ENCODE measurements around the gene CYBC1. TPM values are rescaled to one million over a fixed set of nuclear protein-coding genes. Genes with fewer than 3 reads are reported as not detected.

Gene CYBC1
- total RNA-seq, 1 experiment from 2014 or later = 95.4 TPM

DNA sequence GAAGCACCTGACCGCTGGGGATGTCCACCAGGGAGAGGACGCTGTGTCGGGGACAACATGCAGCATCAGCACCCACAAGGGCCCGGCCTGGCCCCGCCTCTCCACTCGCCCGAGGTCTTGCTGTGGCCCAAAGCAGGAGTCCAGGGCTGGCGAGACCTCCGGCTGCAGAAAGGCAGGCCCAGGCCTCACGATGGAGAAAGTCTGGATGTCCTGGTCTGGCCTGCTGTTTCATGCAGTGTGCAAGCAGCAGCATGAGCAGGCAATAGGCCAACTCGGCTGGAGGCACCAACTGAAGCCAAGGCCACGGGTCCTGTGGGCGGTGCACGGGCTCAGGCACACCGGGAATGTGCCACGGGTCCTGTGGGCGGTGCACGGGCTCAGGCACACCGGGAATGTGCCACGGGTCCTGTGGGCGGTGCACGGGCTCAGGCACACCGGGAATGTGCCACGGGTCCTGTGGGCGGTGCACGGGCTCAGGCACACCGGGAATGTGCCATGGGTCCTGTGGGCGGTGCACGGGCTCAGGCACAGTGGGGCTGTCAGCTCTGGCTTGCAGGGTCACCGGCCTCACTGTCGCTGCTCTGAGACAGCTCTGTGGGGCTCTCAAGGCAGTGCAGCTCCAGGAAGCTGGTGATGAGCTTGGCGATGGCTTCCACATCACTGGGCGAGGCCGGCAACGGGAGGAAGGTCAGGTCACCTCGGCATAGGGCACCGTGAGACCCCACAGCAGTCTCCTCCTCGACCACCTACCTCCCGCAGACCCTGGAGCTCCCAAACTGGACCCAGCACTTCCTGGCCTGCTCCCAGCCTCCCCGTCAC, 6.9 kb downstream of the CYBC1 start:
- no peaks in the 10 kb centered on the region for H3K79me2 ChIP-seq (ENCODE audit: insufficient read depth, low read length)
- H3K27me3 ChIP-seq (ENCODE audit: insufficient read depth, low read length) = no peaks in the 10 kb centered on the region
- no peak overlapping the region for H2AFZ ChIP-seq (ENCODE audit: low read depth, low read length, poor library complexity, severe bottlenecking)
- POLR2A ChIA-PET = no interaction called here
- intact Hi-C loops (cut with micrococcal nuclease) = no loop called here
- no peak overlapping the region for H3K4me3 ChIP-seq (replicated peaks in 1 of 2; ENCODE audit: low read depth in 1 of 2, low read length in 2 of 2)
- no peaks in the 10 kb centered on the region for H3K9me3 ChIP-seq (ENCODE audit: control insufficient read depth in 1 of 2, insufficient read depth in 1 of 2, low read depth in 1 of 2, low read length in 2 of 2)
- no TSS peak for BruUV-seq (replicated peaks)
- H3K36me3 ChIP-seq (ENCODE audit: control insufficient read depth in 1 of 2, insufficient read depth in 2 of 2, low read length in 2 of 2) = peaks cover 0 to 17% of the 10 kb centered on the region in 2 experiments; a peak in 1 of 4 replicates
- DNase-seq (ENCODE audit: low read depth, low spot score) = no peak
- no peak overlapping the region for H3K9ac ChIP-seq (ENCODE audit: low read length)
- CTCF ChIA-PET = no interaction called here
- H3K27ac ChIP-seq (ENCODE audit: low read depth, low read length) = no peak overlapping the region
- ATAC-seq = no peak
- no peaks in the 10 kb centered on the region for H3K4me1 ChIP-seq (ENCODE audit: control insufficient read depth in 1 of 2, insufficient read depth in 2 of 2, low read length in 2 of 2)
- no peaks in the 10 kb centered on the region for H4K20me1 ChIP-seq (ENCODE audit: insufficient read depth)
- RAD21 ChIA-PET (ENCODE audit: low non-redundant PET in 1 of 2, low total read pairs in 2 of 2, uncharacterized antibody in 2 of 2, unreplicated experiment in 2 of 2) = no interaction called here
- TF ChIP-seq CEBPB (IDR thresholded peaks at IDR 0.05; ENCODE audit: low read depth) (no peak), JUND (IDR thresholded peaks at IDR 0.05) (no peak), RAD21 (IDR thresholded peaks at IDR 0.05; ENCODE audit: low read depth) (no peak), SRF (IDR thresholded peaks at IDR 0.05; ENCODE audit: low read depth) (no peak), CBX3 (IDR thresholded peaks at IDR 0.05; ENCODE audit: low read depth) (no peak), TCF7L2 (IDR thresholded peaks at IDR 0.05; ENCODE audit: borderline replicate concordance, extremely low read depth, insufficient read depth, insufficient read length) (no peak), SP1 (IDR thresholded peaks at IDR 0.05; ENCODE audit: low read depth) (no peak), ZFX (IDR thresholded peaks at IDR 0.05) (no peak), ZNF274 (IDR thresholded peaks at IDR 0.05; ENCODE audit: low read depth, low read length) (no peak), YY1 (IDR thresholded peaks at IDR 0.05; ENCODE audit: extremely low read depth, insufficient replicate concordance, low read depth, low read length) (no peak), EGR1 (IDR thresholded peaks at IDR 0.05; ENCODE audit: low read depth) (no peak), POLR2AphosphoS5 (IDR thresholded peaks at IDR 0.05; ENCODE audit: low read depth, low read length) (no peak), SIN3A (IDR thresholded peaks at IDR 0.05; ENCODE audit: low read depth) (no peak), EZH2phosphoT487 (IDR thresholded peaks at IDR 0.05; ENCODE audit: borderline replicate concordance) (no peak), ELF1 (IDR thresholded peaks at IDR 0.05; ENCODE audit: borderline replicate concordance, low read depth) (no peak)
- TF ChIP-seq, protein P1, sequence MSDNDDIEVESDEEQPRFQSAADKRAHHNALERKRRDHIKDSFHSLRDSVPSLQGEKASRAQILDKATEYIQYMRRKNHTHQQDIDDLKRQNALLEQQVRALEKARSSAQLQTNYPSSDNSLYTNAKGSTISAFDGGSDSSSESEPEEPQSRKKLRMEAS (IDR thresholded peaks at IDR 0.05) = no peak
- TF ChIP-seq, protein P2, sequence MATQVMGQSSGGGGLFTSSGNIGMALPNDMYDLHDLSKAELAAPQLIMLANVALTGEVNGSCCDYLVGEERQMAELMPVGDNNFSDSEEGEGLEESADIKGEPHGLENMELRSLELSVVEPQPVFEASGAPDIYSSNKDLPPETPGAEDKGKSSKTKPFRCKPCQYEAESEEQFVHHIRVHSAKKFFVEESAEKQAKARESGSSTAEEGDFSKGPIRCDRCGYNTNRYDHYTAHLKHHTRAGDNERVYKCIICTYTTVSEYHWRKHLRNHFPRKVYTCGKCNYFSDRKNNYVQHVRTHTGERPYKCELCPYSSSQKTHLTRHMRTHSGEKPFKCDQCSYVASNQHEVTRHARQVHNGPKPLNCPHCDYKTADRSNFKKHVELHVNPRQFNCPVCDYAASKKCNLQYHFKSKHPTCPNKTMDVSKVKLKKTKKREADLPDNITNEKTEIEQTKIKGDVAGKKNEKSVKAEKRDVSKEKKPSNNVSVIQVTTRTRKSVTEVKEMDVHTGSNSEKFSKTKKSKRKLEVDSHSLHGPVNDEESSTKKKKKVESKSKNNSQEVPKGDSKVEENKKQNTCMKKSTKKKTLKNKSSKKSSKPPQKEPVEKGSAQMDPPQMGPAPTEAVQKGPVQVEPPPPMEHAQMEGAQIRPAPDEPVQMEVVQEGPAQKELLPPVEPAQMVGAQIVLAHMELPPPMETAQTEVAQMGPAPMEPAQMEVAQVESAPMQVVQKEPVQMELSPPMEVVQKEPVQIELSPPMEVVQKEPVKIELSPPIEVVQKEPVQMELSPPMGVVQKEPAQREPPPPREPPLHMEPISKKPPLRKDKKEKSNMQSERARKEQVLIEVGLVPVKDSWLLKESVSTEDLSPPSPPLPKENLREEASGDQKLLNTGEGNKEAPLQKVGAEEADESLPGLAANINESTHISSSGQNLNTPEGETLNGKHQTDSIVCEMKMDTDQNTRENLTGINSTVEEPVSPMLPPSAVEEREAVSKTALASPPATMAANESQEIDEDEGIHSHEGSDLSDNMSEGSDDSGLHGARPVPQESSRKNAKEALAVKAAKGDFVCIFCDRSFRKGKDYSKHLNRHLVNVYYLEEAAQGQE (IDR thresholded peaks at IDR 0.05; ENCODE audit: low read depth) = no peak
- TF ChIP-seq, protein P3, sequence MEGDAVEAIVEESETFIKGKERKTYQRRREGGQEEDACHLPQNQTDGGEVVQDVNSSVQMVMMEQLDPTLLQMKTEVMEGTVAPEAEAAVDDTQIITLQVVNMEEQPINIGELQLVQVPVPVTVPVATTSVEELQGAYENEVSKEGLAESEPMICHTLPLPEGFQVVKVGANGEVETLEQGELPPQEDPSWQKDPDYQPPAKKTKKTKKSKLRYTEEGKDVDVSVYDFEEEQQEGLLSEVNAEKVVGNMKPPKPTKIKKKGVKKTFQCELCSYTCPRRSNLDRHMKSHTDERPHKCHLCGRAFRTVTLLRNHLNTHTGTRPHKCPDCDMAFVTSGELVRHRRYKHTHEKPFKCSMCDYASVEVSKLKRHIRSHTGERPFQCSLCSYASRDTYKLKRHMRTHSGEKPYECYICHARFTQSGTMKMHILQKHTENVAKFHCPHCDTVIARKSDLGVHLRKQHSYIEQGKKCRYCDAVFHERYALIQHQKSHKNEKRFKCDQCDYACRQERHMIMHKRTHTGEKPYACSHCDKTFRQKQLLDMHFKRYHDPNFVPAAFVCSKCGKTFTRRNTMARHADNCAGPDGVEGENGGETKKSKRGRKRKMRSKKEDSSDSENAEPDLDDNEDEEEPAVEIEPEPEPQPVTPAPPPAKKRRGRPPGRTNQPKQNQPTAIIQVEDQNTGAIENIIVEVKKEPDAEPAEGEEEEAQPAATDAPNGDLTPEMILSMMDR (IDR thresholded peaks at IDR 0.05 in 2 of 3, conservative IDR thresholded peaks at IDR 0.05 in 1 of 3; ENCODE audit: borderline replicate concordance in 1 of 3, insufficient read depth in 1 of 3, low read depth in 2 of 3, low read length in 2 of 3) = no peak
- H3K4me2 ChIP-seq (ENCODE audit: low read length) = no peak overlapping the region
- H3K9me2 ChIP-seq (ENCODE audit: insufficient read depth) = no peaks in the 10 kb centered on the region

All from HCT116 (cell line).